GM12878 (cell line): Measurements from ENCODE around the gene ARMH1. TPM values are rescaled to one million over a fixed set of nuclear protein-coding genes. Genes with fewer than 3 reads are reported as not detected.

Experiments
- ATAC-seq: fragments of 200-7000 bp; cut with Tn5 transposase; 3 replicates; pipeline ENCODE4 v1.9.1; 2020; ENCODE audit warnings: mild to moderate bottlenecking, moderate library complexity
- BruUV-seq: library from RNA; stranded (reverse); fragments of 400-500 nt; replicated peaks from 2 replicates; lab custom pipeline; 2021; lab: Mats Ljungman, UMichigan
- CTCF ChIA-PET: fragments of 300-600 bp; sonication (Branson Sonifier 250); formaldehyde crosslinking; extraction: SDS; loops from one replicate; lab custom pipeline; 2021; ENCODE audit warnings: inconsistent platforms; lab: Yijun Ruan, JAX
- POLR2A ChIA-PET: fragments of 350-600 bp; formaldehyde crosslinking; extraction: SDS; loops from one replicate; lab custom pipeline; 2021; ENCODE audit warnings: inconsistent platforms; lab: Charles Lee
- RAD21 ChIA-PET: fragments of 300-600 bp; sonication (Branson Sonifier 250); formaldehyde crosslinking; loops from one replicate; lab custom pipeline; 2023; ENCODE audit warnings: antibody characterized with exemption; ENCODE audit not compliant: unreplicated experiment; lab: Charles Lee
- SMC1A ChIA-PET: fragments of 300-600 bp; sonication (Branson Sonifier 250); formaldehyde crosslinking; loops from one replicate; lab custom pipeline; 2023; ENCODE audit not compliant: unreplicated experiment, uncharacterized antibody; lab: Charles Lee
- DNase-seq: peaks from one replicate; pipeline ENCODE4 v3.0.0-alpha.2; 2011; ENCODE audit warnings: low read depth, low spot score
- FAIRE-seq: peaks from 3 replicates; lab custom pipeline; 2011; peaks lifted over from hg19 to GRCh38; lab: Jason Lieb, UNC
- H2AFZ ChIP-seq: 2 replicates; pipeline ENCODE4 v1.6.0; 2011; ENCODE audit warnings: low read depth, low read length, control low read depth; ENCODE audit not compliant: control insufficient read depth
- H3K27ac ChIP-seq: 2 replicates; pipeline ENCODE4 v1.5.1; 2011; ENCODE audit warnings: control low read depth; ENCODE audit not compliant: control insufficient read depth, insufficient read depth
- H3K27me3 ChIP-seq, 2 experiments: replicated peaks in 1 of 2; 2 replicates each; pipeline versions ENCODE4 v1.6.0 to v1.6.1; 2011; ENCODE audit warnings: low read length in 1 of 2; ENCODE audit not compliant: control insufficient read depth in 2 of 2, insufficient read depth in 2 of 2
- H3K36me3 ChIP-seq, 2 experiments: 2 replicates each; pipeline ENCODE4 v1.5.1; 2011; ENCODE audit warnings: low read length in 1 of 2; ENCODE audit not compliant: control insufficient read depth in 2 of 2, insufficient read depth in 2 of 2
- H3K4me1 ChIP-seq: 2 replicates; pipeline ENCODE4 v1.6.1; 2011; ENCODE audit warnings: mild to moderate bottlenecking, low read length, moderate library complexity, mixed read lengths; ENCODE audit not compliant: control insufficient read depth, insufficient read depth
- H3K4me2 ChIP-seq: 2 replicates; pipeline ENCODE4 v1.6.0; 2011; ENCODE audit warnings: control low read depth; ENCODE audit not compliant: control insufficient read depth, insufficient read depth
- H3K4me3 ChIP-seq: fragments of 200-600 bp; sonication (generic); 2 replicates; pipeline ENCODE4 v1.5.1; 2016
- H3K79me2 ChIP-seq: 2 replicates; pipeline ENCODE4 v1.6.0; 2011; ENCODE audit warnings: low read length; ENCODE audit not compliant: control insufficient read depth, insufficient read depth
- H3K9ac ChIP-seq: 2 replicates; pipeline ENCODE4 v1.8.0; 2011; ENCODE audit warnings: low read length, control low read depth, mixed read lengths; ENCODE audit not compliant: control insufficient read depth, insufficient read depth
- H3K9me3 ChIP-seq: replicated peaks from 3 replicates; pipeline ENCODE4 v1.5.1; 2011; ENCODE audit warnings: mild to moderate bottlenecking, low read length; ENCODE audit not compliant: control insufficient read depth, insufficient read depth
- H4K20me1 ChIP-seq: 2 replicates; pipeline ENCODE4 v1.6.0; 2011; ENCODE audit not compliant: control insufficient read depth, insufficient read depth
- ATF7 ChIP-seq: fragments of 450-650 bp; IDR thresholded peaks from 2 replicates; pipeline ENCODE4 v1.6.1; 2016; ENCODE audit warnings: low read depth, mild to moderate bottlenecking
- ELK1 ChIP-seq: IDR thresholded peaks from 2 replicates; pipeline ENCODE4 v1.6.1; 2012; ENCODE audit warnings: low read depth, low read length, improper control_type of control experiment
- EZH2 ChIP-seq: IDR thresholded peaks from 2 replicates; pipeline ENCODE4 v1.6.1; 2012; ENCODE audit warnings: low read depth, mild to moderate bottlenecking, control low read depth, inconsistent platforms, low read length, borderline replicate concordance; ENCODE audit not compliant: control insufficient read depth
- IRF5 ChIP-seq: fragments of 450-650 bp; IDR thresholded peaks from 2 replicates; pipeline ENCODE4 v1.6.1; 2017; ENCODE audit warnings: borderline replicate concordance
- MXI1 ChIP-seq: fragments of 150-350 bp; IDR thresholded peaks from 2 replicates; pipeline ENCODE4 v1.6.1; 2011; ENCODE audit warnings: low read depth, mild to moderate bottlenecking, inconsistent platforms, low read length, improper control_type of control experiment
- NR2F1 ChIP-seq: fragments of 450-650 bp; conservative IDR thresholded peaks from 2 replicates; pipeline ENCODE4 v1.6.1; 2017; ENCODE audit warnings: mild to moderate bottlenecking
- NRF1 ChIP-seq: conservative IDR thresholded peaks from 2 replicates; pipeline ENCODE4 v1.6.1; 2011; ENCODE audit warnings: mild to moderate bottlenecking, low read depth, low read length, improper control_type of control experiment
- TCF12 ChIP-seq: IDR thresholded peaks from 2 replicates; pipeline ENCODE4 v1.6.1; 2011; ENCODE audit warnings: low read depth, mild to moderate bottlenecking, low read length
- ZBTB33 ChIP-seq: fragments of 450-650 bp; IDR thresholded peaks from 2 replicates; pipeline ENCODE4 v1.6.1; 2017; ENCODE audit warnings: mild to moderate bottlenecking
- WGBS: methylation state at CpG from one replicate; pipeline ENCODE4 v1.1.6; 2016; ENCODE audit warnings: low lambda C conversion rate; ENCODE audit not compliant: insufficient replicate concordance, insufficient coverage; ENCODE audit errors: missing lambda C conversion rate; 5-methylcytosine and 5-hydroxymethylcytosine counted together
- in situ Hi-C: fragments of 300-500 bp; cut with MboI; formaldehyde crosslinking; loops from 9 replicates; pipeline ENCODE4 v1.14.3; 2018; ENCODE audit warnings: mixed read lengths
- intact Hi-C: fragments of 100-400 bp; cut with micrococcal nuclease; formaldehyde crosslinking; loops from one replicate; pipeline ENCODE4 v1.14.2; 2022; ENCODE audit not compliant: unreplicated experiment
- polyA plus RNA-seq, 11 experiments: library from polyadenylated mRNA; depleted of rRNA in 4 of 11; unstranded in 6 of 11; stranded (reverse) in 5 of 11; fragments of >200 nt; fragmentation: Nextera tagmentation in 4 of 11; fragmentation: Illumina TruSeq in 1 of 11; extraction: Ambion mirVana in 4 of 11; extraction: Trizol in 1 of 11; gene quantifications; 1 replicate in 1 of 11; 2 replicates in 10 of 11; pipeline versions ENCODE4 v1.2.1 to v1.2.3, GENCODE V29; 2011 to 2016; ENCODE audit warnings: inconsistent platforms in 2 of 11, missing spikeins in 2 of 11, low read depth in 1 of 11
- total RNA-seq, 4 experiments: library from RNA; depleted of rRNA in 3 of 4; stranded (reverse); fragments of >200 nt in 3 of 4; fragmentation: Illumina TruSeq in 1 of 4; extraction: Trizol in 1 of 4; gene quantifications; 2 replicates each; pipeline versions ENCODE4 v1.2.1 to v1.2.3, GENCODE V29; 2013 to 2021

Gene ARMH1
- total and polyA plus RNA-seq, 10 of the 15 experiments (the other 5 are each of a cell fraction or from before 2014, with no cell fraction given): 0.93 to 43.9 (median 8.2) TPM

- no TSS peak for BruUV-seq
- Histone ChIP-seq H3K79me2 (no peaks in the 10 kb centered on the region), H3K4me1 (peaks cover 51% of the 10 kb centered on the region), H3K9me3 (no peaks in the 10 kb centered on the region), H3K27me3 (no peaks in the 10 kb centered on the region), H3K4me3 (no peak overlapping the region), H4K20me1 (no peaks in the 10 kb centered on the region), H2AFZ (no peak overlapping the region), H3K9ac (no peak overlapping the region), H3K4me2 (no peak overlapping the region), H3K27ac (no peak overlapping the region; the same call in 1 of the 2 replicates), H3K36me3 (no peaks in the 10 kb centered on the region)
- RAD21 ChIA-PET: interaction anchor here (0.7 to 2.1 kb wide), 4 partner anchors 12 to 26 kb away, joined by 3 to 9 read pairs (median 8); partner anchors contain the start of genes ARMH1 and TMEM53
- in situ Hi-C loops: no loop called here
- 95% methylated on average over 4 of the region's 4 CpGs for WGBS
- CTCF ChIA-PET: interaction anchor here (1.0 to 5.3 kb wide), 11 partner anchors 11 to 101 kb away, joined by 3 to 30 read pairs (median 11); partner anchors contain the start of genes RNU5D-1 and TMEM53
- ATAC-seq: no peak
- SMC1A ChIA-PET: interaction anchor here (0.8 to 8.8 kb wide), 7 partner anchors 9 to 22 kb away, joined by 3 to 76 read pairs (median 8); partner anchors contain the start of genes ARMH1 and TMEM53
- POLR2A ChIA-PET: interaction anchor here (0.7 to 3.5 kb wide), 4 partner anchors 21 to 88 kb away, joined by 3 to 12 read pairs (median 3); partner anchors contain the start of genes ARMH1 and TMEM53
- TF ChIP-seq ZBTB33: no peak
- no peak for TF ChIP-seq TCF12
- no peak for TF ChIP-seq ATF7
- no peak for TF ChIP-seq ELK1
- no peak for TF ChIP-seq MXI1
- TF ChIP-seq EZH2: no peak
- TF ChIP-seq NRF1: no peak
- no peak for TF ChIP-seq IRF5
- TF ChIP-seq NR2F1: no peak
- intact Hi-C loops: no loop called here
- FAIRE-seq: no peak
- DNase-seq: no peak
These were observed 21.2 kb downstream of the ARMH1 start for GRCh38 chr1:44695671-44696070.
